ENCODE results near the gene KCNJ6. TPM values are rescaled to one million over a fixed set of nuclear protein-coding genes. Genes with fewer than 3 reads are reported as not detected.

The KCNJ6 gene
- total RNA-seq, 1 experiment from 2014 or later, result not detected

DNA sequence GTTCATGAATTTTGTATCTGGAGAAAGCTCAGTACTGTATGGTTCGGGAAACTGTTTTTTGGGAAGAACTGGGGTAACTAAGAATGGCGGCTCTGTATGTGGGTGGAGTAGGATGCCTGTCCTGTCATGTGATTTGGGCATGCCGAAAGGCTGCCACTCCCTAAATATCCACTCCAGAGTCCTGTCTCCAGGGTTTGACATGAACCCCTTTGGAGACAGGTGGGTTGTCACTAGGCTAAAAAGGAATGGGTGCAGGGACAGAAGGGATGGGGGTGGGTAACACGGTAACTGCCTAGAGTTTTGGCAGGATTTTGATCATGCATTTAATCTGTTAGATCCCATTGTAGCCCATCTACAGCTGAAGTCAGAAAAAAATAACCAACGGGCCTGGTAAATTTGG is 150.1 kb downstream of the KCNJ6 start:
- intact Hi-C loops (cut with micrococcal nuclease; ENCODE audit: unreplicated experiment), result no loop called here
- no peaks in the 10 kb centered on the region for H3K36me3 ChIP-seq (ENCODE audit: control insufficient read depth, insufficient read depth, low read length)
- CTCF ChIA-PET, result no interaction called here
- no peak overlapping the region for H3K27ac ChIP-seq (ENCODE audit: low read length)
- DNase-seq (ENCODE audit: low read depth, low spot score) (no peak), ATAC-seq (no peak)
- in situ Hi-C loops (cut with HindIII; ENCODE audit: low pct_unique_long_range_greater_than_20kb, low sequenced_read_pairs), result no loop called here
- TF ChIP-seq, protein P1, sequence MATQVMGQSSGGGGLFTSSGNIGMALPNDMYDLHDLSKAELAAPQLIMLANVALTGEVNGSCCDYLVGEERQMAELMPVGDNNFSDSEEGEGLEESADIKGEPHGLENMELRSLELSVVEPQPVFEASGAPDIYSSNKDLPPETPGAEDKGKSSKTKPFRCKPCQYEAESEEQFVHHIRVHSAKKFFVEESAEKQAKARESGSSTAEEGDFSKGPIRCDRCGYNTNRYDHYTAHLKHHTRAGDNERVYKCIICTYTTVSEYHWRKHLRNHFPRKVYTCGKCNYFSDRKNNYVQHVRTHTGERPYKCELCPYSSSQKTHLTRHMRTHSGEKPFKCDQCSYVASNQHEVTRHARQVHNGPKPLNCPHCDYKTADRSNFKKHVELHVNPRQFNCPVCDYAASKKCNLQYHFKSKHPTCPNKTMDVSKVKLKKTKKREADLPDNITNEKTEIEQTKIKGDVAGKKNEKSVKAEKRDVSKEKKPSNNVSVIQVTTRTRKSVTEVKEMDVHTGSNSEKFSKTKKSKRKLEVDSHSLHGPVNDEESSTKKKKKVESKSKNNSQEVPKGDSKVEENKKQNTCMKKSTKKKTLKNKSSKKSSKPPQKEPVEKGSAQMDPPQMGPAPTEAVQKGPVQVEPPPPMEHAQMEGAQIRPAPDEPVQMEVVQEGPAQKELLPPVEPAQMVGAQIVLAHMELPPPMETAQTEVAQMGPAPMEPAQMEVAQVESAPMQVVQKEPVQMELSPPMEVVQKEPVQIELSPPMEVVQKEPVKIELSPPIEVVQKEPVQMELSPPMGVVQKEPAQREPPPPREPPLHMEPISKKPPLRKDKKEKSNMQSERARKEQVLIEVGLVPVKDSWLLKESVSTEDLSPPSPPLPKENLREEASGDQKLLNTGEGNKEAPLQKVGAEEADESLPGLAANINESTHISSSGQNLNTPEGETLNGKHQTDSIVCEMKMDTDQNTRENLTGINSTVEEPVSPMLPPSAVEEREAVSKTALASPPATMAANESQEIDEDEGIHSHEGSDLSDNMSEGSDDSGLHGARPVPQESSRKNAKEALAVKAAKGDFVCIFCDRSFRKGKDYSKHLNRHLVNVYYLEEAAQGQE (IDR thresholded peaks at IDR 0.05; ENCODE audit: insufficient read depth in 1 of 2, low read depth in 2 of 2, low read length in 1 of 2), result no peak
- TF ChIP-seq, protein P2, sequence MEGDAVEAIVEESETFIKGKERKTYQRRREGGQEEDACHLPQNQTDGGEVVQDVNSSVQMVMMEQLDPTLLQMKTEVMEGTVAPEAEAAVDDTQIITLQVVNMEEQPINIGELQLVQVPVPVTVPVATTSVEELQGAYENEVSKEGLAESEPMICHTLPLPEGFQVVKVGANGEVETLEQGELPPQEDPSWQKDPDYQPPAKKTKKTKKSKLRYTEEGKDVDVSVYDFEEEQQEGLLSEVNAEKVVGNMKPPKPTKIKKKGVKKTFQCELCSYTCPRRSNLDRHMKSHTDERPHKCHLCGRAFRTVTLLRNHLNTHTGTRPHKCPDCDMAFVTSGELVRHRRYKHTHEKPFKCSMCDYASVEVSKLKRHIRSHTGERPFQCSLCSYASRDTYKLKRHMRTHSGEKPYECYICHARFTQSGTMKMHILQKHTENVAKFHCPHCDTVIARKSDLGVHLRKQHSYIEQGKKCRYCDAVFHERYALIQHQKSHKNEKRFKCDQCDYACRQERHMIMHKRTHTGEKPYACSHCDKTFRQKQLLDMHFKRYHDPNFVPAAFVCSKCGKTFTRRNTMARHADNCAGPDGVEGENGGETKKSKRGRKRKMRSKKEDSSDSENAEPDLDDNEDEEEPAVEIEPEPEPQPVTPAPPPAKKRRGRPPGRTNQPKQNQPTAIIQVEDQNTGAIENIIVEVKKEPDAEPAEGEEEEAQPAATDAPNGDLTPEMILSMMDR (IDR thresholded peaks at IDR 0.05), result no peak
- TF ChIP-seq POLR2AphosphoS5 (IDR thresholded peaks at IDR 0.05; ENCODE audit: low read depth, low read length) (no peak), TCF7L2 (IDR thresholded peaks at IDR 0.05; ENCODE audit: low read depth, low read length) (no peak), SIN3A (IDR thresholded peaks at IDR 0.05; ENCODE audit: borderline replicate concordance, insufficient read depth, low read depth, low read length) (no peak)
- H3K27me3 ChIP-seq (ENCODE audit: control insufficient read depth, insufficient read depth, low read length), result no peaks in the 10 kb centered on the region
- H3K4me3 ChIP-seq (ENCODE audit: low read depth in 2 of 2, low read length in 2 of 2), result no peak overlapping the region
- POLR2A ChIA-PET, result no interaction called here
- no TSS peak for BruUV-seq (replicated peaks)
- H3K4me1 ChIP-seq (ENCODE audit: control insufficient read depth, insufficient read depth, low read length), result no peaks in the 10 kb centered on the region
- H3K9me3 ChIP-seq (ENCODE audit: control insufficient read depth, insufficient read depth, low read depth, low read length), result no peaks in the 10 kb centered on the region

DNA sequence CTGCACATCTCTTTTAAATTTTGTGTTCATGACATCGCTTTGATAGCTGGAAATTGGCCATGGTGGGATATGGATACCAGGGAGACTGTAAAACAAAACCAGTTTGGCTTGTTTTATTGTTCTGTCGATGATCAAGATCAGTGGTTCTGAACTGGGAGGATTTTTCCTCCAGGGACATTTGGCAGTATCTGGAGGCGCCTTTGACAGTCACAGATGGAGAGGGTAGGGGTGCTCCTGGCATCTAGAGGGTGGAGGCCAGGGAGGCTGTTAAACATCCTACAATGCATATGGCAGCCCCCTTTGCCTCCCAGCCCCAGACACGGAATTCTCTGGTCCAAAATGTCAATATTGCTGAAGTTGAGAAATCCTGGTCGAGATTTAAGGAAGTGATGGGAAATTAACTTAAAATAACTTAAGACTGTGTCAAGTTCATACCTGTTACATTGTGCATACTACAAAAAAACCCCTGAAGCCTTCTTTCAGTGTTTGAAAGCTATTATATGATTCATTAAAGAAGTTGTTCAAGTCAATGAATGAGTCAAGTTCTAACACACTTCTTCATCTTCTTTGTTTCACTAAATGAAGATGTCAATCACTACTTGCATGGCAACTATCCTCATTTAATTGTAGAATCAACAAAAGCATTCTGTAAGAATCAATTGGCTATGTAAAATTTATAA is 150.9 kb downstream of the KCNJ6 start:
- H3K4me3 ChIP-seq (ENCODE audit: low read depth in 2 of 2, low read length in 2 of 2), result no peak overlapping the region
- no peak overlapping the region for H3K27ac ChIP-seq (ENCODE audit: low read length)
- TF ChIP-seq TCF7L2 (IDR thresholded peaks at IDR 0.05; ENCODE audit: low read depth, low read length), result no peak
- no peaks in the 10 kb centered on the region for H3K9me3 ChIP-seq (ENCODE audit: control insufficient read depth, insufficient read depth, low read depth, low read length)
- DNase-seq (ENCODE audit: low read depth, low spot score) (no peak), ATAC-seq (no peak)
- BruUV-seq (replicated peaks), result no TSS peak
- H3K27me3 ChIP-seq (ENCODE audit: control insufficient read depth, insufficient read depth, low read length), result no peaks in the 10 kb centered on the region
- ChIA-PET POLR2A (no interaction called here), CTCF (no interaction called here)
- in situ Hi-C loops (cut with HindIII; ENCODE audit: low pct_unique_long_range_greater_than_20kb, low sequenced_read_pairs), result no loop called here
- intact Hi-C loops (cut with micrococcal nuclease; ENCODE audit: unreplicated experiment), result no loop called here
- no peaks in the 10 kb centered on the region for H3K4me1 ChIP-seq (ENCODE audit: control insufficient read depth, insufficient read depth, low read length)
- no peaks in the 10 kb centered on the region for H3K36me3 ChIP-seq (ENCODE audit: control insufficient read depth, insufficient read depth, low read length)

DNA sequence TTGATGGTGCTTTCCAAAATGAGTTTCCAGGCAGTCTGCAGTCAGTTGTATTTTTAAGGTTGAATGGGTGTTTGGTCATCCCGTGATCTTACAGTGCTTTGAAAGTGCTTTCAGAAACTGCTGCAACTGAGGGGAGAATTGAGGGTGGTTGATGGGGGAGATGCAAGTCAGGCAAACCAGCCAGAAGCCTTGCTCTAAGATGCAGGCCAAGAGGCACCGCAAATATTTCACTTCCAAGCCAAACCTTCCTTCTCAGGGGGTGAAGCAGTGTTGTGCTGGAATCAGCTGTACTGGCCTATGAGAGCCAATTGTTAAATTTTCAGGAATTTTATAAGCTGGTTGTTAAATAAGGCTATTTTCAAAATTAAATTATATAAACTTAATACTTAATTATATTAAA is 151.6 kb downstream of the KCNJ6 start:
- H3K27ac ChIP-seq (ENCODE audit: low read length), result no peak overlapping the region
- no peak overlapping the region for H3K4me3 ChIP-seq (ENCODE audit: low read depth in 2 of 2, low read length in 2 of 2)
- no peak for DNase-seq (ENCODE audit: low read depth, low spot score)
- no peak for ATAC-seq
- CTCF ChIA-PET, result no interaction called here
- H3K9me3 ChIP-seq (ENCODE audit: control insufficient read depth, insufficient read depth, low read depth, low read length), result no peaks in the 10 kb centered on the region
- TF ChIP-seq, protein P2 (IDR thresholded peaks at IDR 0.05), result no peak
- TF ChIP-seq SIN3A (IDR thresholded peaks at IDR 0.05; ENCODE audit: borderline replicate concordance, insufficient read depth, low read depth, low read length), result no peak
- TF ChIP-seq TCF7L2 (IDR thresholded peaks at IDR 0.05; ENCODE audit: low read depth, low read length), result no peak
- TF ChIP-seq, protein P1 (IDR thresholded peaks at IDR 0.05; ENCODE audit: insufficient read depth in 1 of 2, low read depth in 2 of 2, low read length in 1 of 2), result no peak
- no peak for TF ChIP-seq POLR2AphosphoS5 (IDR thresholded peaks at IDR 0.05; ENCODE audit: low read depth, low read length)
- H3K36me3 ChIP-seq (ENCODE audit: control insufficient read depth, insufficient read depth, low read length), result no peaks in the 10 kb centered on the region
- intact Hi-C loops (cut with micrococcal nuclease; ENCODE audit: unreplicated experiment), result no loop called here
- H3K27me3 ChIP-seq (ENCODE audit: control insufficient read depth, insufficient read depth, low read length), result no peaks in the 10 kb centered on the region
- POLR2A ChIA-PET, result no interaction called here
- in situ Hi-C loops (cut with HindIII; ENCODE audit: low pct_unique_long_range_greater_than_20kb, low sequenced_read_pairs), result no loop called here
- BruUV-seq (replicated peaks), result no TSS peak
- no peaks in the 10 kb centered on the region for H3K4me1 ChIP-seq (ENCODE audit: control insufficient read depth, insufficient read depth, low read length)
